ENCODE results near the gene GRHPR.

The GRHPR gene

DNA sequence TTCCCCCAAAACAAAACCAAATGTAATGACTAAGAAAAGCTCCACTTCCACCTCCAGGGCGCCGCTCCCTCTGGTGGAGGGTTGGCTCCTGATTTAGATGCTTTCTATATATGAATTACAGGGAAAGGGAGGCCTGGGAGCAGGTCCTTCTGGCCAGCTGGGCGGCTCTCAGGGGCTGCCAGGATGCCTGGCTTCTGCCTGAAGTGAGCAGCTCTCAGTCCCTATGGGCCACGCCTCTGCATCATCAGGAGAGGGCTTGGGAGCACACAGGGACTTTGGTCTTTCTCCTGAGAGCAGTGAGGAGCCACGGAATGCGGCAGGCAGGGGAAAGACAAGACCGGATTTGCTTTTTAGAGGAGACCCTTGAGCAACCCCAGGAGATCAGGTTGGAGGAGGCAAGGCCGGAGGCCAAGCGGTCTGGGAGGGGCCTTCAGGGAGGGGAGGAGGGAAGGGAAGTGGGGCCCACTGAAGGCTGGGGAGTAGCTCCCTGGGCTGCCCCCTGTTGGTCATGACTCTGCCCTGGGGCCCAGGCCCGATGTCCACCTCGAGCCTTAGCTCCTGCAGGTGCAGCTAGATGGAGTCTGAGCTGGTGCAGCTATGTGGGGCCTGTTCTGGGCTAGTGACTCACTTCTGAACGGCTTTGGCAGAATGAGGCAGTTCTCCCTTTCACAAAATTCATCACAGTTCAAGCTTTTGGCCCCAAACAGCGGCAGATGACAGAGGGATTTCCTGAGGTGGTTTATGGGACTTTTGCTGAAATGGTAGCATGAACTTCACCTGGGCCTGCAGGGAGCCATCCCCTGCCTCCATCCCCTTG lies 11.3 kb upstream of the GRHPR start:
- no CpG with 5 or more reads among the region's 13 CpGs for WGBS (ENCODE audit: insufficient coverage, insufficient read length)
- Histone ChIP-seq H3K9me3 (ENCODE audit: control insufficient read depth, insufficient read depth, low read length) (no peaks in the 10 kb centered on the region), H3K4me1 (ENCODE audit: control insufficient read depth, insufficient read depth, low read length) (peaks cover 4% of the 10 kb centered on the region; the same call in 1 of the 2 replicates), H3K4me3 (ENCODE audit: low read length) (no peak overlapping the region), H3K27ac (ENCODE audit: low read length) (no peak overlapping the region), H3K27me3 (ENCODE audit: control insufficient read depth, insufficient read depth, low read length) (no peaks in the 10 kb centered on the region), H3K36me3 (ENCODE audit: control insufficient read depth, insufficient read depth, low read length) (no peaks in the 10 kb centered on the region)
- DNase-seq (ENCODE audit: low read depth, low spot score), result no peak

DNA sequence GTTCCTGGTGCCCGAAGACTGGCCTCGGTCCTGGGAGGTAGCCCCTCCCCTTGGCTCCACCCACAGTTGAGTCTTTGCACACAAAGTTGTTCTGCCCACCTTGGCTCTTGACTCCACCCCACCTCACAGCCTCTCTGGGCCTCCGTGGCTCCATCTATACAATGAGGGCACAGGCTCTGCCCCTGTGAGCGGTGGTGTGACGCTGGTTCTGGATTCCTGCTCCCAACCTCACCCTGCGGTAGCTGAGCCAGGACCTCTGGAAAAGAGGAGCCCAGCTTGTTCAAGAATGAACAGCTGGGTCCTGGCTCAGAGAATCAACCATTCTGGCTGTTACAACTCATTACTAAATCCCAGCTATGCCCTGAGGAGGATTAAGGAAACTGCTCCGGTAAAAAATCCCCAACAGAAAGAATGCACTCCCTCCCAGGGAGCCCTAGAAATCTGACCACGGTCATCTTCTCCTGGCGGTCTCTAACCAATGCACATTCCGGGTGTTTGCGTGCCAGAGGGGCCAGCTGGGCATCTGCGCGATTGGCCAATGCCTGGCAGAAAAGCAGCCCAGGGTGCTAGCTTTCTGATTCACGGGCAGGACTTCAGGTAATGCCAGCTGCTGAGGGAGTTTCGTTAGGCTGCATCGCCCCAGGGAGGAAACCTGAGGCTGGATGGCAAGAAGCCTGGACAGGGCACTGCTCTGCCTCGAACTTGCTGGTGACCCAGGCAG lies 9.9 kb upstream of the GRHPR start:
- H3K4me1 ChIP-seq (ENCODE audit: control insufficient read depth, insufficient read depth, low read length), result peaks cover 4% of the 10 kb centered on the region; the same call in 1 of the 2 replicates
- no peak overlapping the region for H3K4me3 ChIP-seq (ENCODE audit: low read length)
- H3K9me3 ChIP-seq (ENCODE audit: control insufficient read depth, insufficient read depth, low read length), result no peaks in the 10 kb centered on the region
- no peaks in the 10 kb centered on the region for H3K27me3 ChIP-seq (ENCODE audit: control insufficient read depth, insufficient read depth, low read length)
- DNase-seq (ENCODE audit: low read depth, low spot score), result no peak
- WGBS (ENCODE audit: insufficient coverage, insufficient read length), result no CpG with 5 or more reads among the region's 17 CpGs
- H3K36me3 ChIP-seq (ENCODE audit: control insufficient read depth, insufficient read depth, low read length), result no peaks in the 10 kb centered on the region
- no peak overlapping the region for H3K27ac ChIP-seq (ENCODE audit: low read length)

DNA sequence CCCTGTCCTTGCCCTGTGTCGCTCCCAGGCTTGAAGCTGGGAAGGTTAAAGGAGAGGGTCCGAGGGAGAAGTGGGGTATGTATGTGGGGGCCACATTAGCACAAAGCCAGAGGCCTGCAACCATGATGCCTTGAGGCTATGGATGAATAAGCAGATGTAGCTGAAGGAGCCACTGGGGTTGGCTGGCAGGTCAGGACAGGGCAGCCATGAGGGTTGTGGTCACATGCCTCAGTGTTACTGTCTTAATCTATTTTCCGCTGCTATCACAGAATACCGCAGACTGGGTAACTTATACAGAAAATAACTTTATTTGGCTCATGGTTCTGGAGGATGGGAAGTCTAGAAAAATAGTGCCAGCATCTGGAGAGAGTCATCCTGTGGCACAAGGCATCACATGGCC lies 9.2 kb upstream of the GRHPR start:
- Histone ChIP-seq H3K36me3 (ENCODE audit: control insufficient read depth, insufficient read depth, low read length) (no peaks in the 10 kb centered on the region), H3K27me3 (ENCODE audit: control insufficient read depth, insufficient read depth, low read length) (no peaks in the 10 kb centered on the region), H3K4me1 (ENCODE audit: control insufficient read depth, insufficient read depth, low read length) (peaks cover 4% of the 10 kb centered on the region; the same call in 1 of the 2 replicates), H3K4me3 (ENCODE audit: low read length) (no peak overlapping the region), H3K9me3 (ENCODE audit: control insufficient read depth, insufficient read depth, low read length) (no peaks in the 10 kb centered on the region), H3K27ac (ENCODE audit: low read length) (no peak overlapping the region)
- DNase-seq (ENCODE audit: low read depth, low spot score), result no peak
- WGBS (ENCODE audit: insufficient coverage, insufficient read length), result no CpG with 5 or more reads among the region's 4 CpGs

DNA sequence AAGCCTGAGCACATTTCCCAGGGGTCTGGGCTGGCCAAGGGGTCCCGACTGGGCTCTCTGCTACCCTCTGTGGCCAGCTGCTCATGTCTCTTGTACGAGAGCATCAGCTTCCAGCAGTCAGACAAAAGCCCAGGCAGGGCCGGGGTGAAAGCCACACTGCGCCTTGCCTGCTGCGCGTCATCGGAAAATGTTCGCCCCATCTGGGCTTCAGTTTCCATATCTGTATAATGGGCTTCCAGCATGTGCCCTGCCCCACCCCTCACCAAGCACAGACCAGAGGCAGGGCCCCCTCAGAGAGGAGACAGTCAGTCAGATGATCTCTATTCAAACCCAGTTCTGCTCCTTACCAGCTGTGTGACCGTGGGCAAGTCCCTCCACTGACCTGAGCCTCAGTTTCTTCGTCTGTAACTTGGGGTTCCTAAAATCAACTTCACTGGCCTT lies 8.0 kb upstream of the GRHPR start:
- Histone ChIP-seq H3K27ac (ENCODE audit: low read length) (no peak overlapping the region), H3K4me3 (ENCODE audit: low read length) (no peak overlapping the region), H3K4me1 (ENCODE audit: control insufficient read depth, insufficient read depth, low read length) (peaks cover 4% of the 10 kb centered on the region; the same call in 1 of the 2 replicates), H3K36me3 (ENCODE audit: control insufficient read depth, insufficient read depth, low read length) (no peaks in the 10 kb centered on the region), H3K27me3 (ENCODE audit: control insufficient read depth, insufficient read depth, low read length) (no peaks in the 10 kb centered on the region), H3K9me3 (ENCODE audit: control insufficient read depth, insufficient read depth, low read length) (no peaks in the 10 kb centered on the region)
- WGBS (ENCODE audit: insufficient coverage, insufficient read length), result no CpG with 5 or more reads among the region's 10 CpGs
- DNase-seq (ENCODE audit: low read depth, low spot score), result no peak

DNA sequence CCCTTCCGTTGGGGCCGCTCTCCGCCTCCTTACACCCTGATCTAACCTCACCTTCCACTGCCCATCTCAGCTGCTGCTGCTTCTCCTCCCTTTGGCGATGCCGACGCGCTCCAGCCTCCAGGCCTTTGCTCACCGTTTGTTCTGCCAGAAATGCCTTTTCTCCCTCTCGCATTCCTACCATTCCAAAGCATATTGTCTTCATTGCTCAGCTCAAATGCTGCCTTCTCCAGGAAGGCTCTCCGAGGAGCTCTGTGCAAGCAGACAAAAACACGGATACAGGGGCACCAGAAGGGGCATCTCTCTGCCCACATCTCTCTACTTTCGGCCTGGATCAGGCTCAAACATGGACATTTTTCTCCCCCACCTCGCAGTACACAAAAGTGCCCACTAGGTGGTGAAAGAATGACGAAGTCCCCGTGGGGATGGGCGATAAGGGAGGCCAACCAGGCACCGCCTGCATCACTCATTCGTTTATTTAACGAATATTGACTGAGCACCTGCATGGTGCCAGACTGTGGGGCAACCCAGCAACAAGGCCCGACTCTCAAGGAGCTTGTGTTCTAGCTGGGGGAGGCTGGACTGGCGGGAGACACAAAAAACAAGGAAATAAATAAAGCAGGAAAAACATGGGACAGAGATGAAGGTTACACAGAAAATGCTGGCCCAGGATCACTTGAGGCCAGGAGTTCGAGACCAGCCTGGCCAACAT lies 7.3 kb upstream of the GRHPR start:
- H3K9me3 ChIP-seq (ENCODE audit: control insufficient read depth, insufficient read depth, low read length), result no peaks in the 10 kb centered on the region
- no peaks in the 10 kb centered on the region for H3K27me3 ChIP-seq (ENCODE audit: control insufficient read depth, insufficient read depth, low read length)
- no CpG with 5 or more reads among the region's 22 CpGs for WGBS (ENCODE audit: insufficient coverage, insufficient read length)
- peaks cover 4% of the 10 kb centered on the region; the same call in 1 of the 2 replicates for H3K4me1 ChIP-seq (ENCODE audit: control insufficient read depth, insufficient read depth, low read length)
- no peak overlapping the region for H3K4me3 ChIP-seq (ENCODE audit: low read length)
- no peak overlapping the region for H3K27ac ChIP-seq (ENCODE audit: low read length)
- no peaks in the 10 kb centered on the region for H3K36me3 ChIP-seq (ENCODE audit: control insufficient read depth, insufficient read depth, low read length)
- no peak for DNase-seq (ENCODE audit: low read depth, low spot score)

DNA sequence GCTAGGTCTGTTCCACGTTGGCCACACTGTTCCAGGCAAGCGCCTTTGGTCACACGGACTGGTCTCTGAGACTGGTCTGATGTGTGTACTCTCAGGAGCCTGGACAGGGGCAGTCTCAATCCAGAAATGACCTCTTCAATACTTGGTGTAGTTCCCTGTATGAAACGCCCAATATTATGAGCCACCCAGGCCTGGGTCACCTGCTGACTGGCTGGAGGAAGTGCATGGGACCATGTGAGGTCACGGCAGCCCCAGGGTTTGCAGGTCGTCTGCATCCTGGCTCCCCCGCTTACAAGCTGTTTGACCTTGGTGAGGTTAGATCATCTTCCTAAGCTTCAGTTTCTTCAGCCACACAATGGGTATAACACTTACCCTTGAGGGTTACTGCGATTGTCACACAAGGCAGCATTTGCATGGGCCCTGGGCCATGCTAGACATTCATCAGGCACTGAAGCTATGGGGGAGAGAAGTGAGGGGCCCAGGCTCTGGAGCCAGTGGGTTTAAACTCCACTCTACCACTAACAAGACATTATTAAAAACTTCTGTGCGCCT lies 5.2 kb upstream of the GRHPR start:
- no peaks in the 10 kb centered on the region for H3K9me3 ChIP-seq (ENCODE audit: control insufficient read depth, insufficient read depth, low read length)
- no peaks in the 10 kb centered on the region for H3K27me3 ChIP-seq (ENCODE audit: control insufficient read depth, insufficient read depth, low read length)
- no peaks in the 10 kb centered on the region for H3K36me3 ChIP-seq (ENCODE audit: control insufficient read depth, insufficient read depth, low read length)
- DNase-seq (ENCODE audit: low read depth, low spot score), result no peak
- peaks cover 2% of the 10 kb centered on the region; the same call in 1 of the 2 replicates for H3K4me1 ChIP-seq (ENCODE audit: control insufficient read depth, insufficient read depth, low read length)
- no CpG with 5 or more reads among the region's 9 CpGs for WGBS (ENCODE audit: insufficient coverage, insufficient read length)
- no peak overlapping the region for H3K4me3 ChIP-seq (ENCODE audit: low read length)
- no peak overlapping the region for H3K27ac ChIP-seq (ENCODE audit: low read length)

DNA sequence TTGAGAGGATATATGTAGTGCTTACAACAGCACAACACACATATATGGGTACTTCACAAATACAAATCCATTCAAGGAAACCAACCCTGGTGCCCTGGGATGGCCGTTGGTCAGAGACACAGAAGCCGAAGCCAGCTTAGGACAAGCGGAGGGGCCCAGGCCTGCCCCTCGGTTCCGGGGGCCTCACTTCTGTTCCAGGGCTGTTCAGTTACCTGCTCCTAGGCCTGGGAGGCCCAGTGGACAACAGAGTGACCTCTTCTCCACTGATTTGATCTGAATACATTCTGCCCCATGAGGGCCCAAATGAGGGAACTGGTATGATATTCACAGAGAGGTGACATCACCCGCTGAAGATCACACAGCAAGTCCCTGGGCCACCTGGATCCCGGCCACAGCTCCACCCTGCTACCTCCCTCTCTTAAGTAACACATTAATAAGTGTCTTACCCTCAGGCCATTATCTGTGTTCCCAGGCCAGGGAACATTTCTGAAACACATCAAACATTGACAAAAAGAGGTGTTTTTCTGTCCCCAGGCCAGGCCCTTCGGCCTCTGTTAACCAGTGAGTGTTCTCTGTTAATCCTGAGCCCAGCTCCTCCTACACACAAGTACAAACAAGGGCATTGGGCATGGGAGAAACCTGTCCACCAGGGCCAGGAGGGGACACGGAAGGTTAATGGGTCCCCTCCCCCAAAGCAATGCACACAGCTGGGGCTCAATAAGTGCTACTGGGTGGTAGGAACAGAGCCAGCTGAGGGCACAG lies 4.5 kb upstream of the GRHPR start:
- H3K27ac ChIP-seq (ENCODE audit: low read length), result no peak overlapping the region
- no peaks in the 10 kb centered on the region; the same call in 1 of the 2 replicates for H3K4me1 ChIP-seq (ENCODE audit: control insufficient read depth, insufficient read depth, low read length)
- H3K27me3 ChIP-seq (ENCODE audit: control insufficient read depth, insufficient read depth, low read length), result no peaks in the 10 kb centered on the region
- WGBS (ENCODE audit: insufficient coverage, insufficient read length), result no CpG with 5 or more reads among the region's 9 CpGs
- no peak overlapping the region for H3K4me3 ChIP-seq (ENCODE audit: low read length)
- DNase-seq (ENCODE audit: low read depth, low spot score), result no peak
- H3K36me3 ChIP-seq (ENCODE audit: control insufficient read depth, insufficient read depth, low read length), result no peaks in the 10 kb centered on the region
- no peaks in the 10 kb centered on the region for H3K9me3 ChIP-seq (ENCODE audit: control insufficient read depth, insufficient read depth, low read length)

DNA sequence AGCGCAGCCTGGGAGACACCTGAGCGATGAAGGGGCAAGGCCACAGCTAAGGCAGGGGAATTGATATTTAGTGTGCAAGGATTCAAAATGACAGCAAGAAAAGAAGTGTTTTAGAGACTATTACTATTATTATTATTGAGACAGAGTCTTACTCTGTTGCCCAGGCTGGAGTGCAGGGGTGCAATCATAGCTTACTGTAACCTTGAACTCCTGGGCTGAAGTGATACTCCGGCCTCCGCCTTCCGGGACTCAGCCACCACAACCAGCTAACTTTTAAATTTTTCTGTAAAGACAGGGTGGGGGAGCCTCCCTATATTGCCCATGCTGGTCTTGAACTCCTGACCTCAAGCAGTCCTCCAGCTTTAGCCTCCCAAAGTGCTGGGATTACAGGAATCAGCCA lies 3.3 kb upstream of the GRHPR start:
- no CpG with 5 or more reads among the region's 5 CpGs for WGBS (ENCODE audit: insufficient coverage, insufficient read length)
- Histone ChIP-seq H3K27ac (ENCODE audit: low read length) (no peak overlapping the region), H3K9me3 (ENCODE audit: control insufficient read depth, insufficient read depth, low read length) (no peaks in the 10 kb centered on the region), H3K4me3 (ENCODE audit: low read length) (no peak overlapping the region), H3K36me3 (ENCODE audit: control insufficient read depth, insufficient read depth, low read length) (no peaks in the 10 kb centered on the region), H3K27me3 (ENCODE audit: control insufficient read depth, insufficient read depth, low read length) (no peaks in the 10 kb centered on the region), H3K4me1 (ENCODE audit: control insufficient read depth, insufficient read depth, low read length) (peaks cover 3% of the 10 kb centered on the region; the same call in 1 of the 2 replicates)
- DNase-seq (ENCODE audit: low read depth, low spot score), result no peak

DNA sequence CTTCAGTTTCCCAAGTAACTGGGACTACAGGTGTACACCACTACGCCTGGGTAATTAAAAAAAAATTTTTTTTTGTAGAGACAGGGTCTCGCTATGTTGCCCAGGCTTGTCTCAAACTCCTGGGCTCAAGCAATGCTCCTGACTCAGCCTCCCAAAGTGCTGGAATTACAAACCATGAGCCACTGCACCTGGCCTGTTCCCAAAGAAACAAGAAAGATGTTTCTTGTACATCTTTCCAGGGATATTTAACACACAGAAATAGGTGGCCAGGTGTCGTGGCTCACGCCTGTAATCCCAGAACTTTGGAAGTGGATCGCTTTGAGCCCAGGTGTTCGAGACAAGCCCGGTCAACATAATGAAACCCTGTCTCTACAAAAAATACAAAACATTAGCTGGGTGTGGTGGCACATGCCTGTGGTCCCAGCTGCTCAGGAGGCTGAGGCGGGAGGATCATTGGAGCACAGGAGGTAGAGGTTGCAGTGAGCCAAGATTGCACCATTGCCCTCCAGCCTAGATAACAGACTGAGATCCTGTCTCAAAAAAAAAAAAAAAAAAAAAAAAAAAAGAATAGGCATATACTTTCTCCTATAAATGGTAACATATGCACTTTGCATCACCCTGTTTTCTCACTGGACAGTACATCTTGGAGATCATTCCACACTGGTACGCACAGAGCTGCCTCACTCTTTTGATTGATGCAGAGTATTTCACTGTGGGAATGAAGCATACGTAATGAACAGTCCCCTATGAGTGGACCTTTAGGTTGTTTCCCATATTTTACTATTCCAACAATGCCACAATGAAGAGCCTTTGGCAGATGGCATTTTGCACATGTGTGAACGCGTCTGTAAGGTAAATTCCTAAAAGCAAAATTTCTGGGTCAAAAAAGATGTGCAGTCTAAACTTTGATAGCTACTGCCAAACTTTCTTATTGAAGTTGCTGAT lies 2.0 kb upstream of the GRHPR start:
- Histone ChIP-seq H3K4me3 (ENCODE audit: low read length) (no peak overlapping the region), H3K36me3 (ENCODE audit: control insufficient read depth, insufficient read depth, low read length) (no peaks in the 10 kb centered on the region), H3K27me3 (ENCODE audit: control insufficient read depth, insufficient read depth, low read length) (no peaks in the 10 kb centered on the region), H3K9me3 (ENCODE audit: control insufficient read depth, insufficient read depth, low read length) (no peaks in the 10 kb centered on the region), H3K4me1 (ENCODE audit: control insufficient read depth, insufficient read depth, low read length) (0 out of 2 replicates have a peak, but pooled peaks cover 3% of the 10 kb centered on the region), H3K27ac (ENCODE audit: low read length) (no peak overlapping the region)
- WGBS (ENCODE audit: insufficient coverage, insufficient read length), result no CpG with 5 or more reads among the region's 12 CpGs
- no peak for DNase-seq (ENCODE audit: low read depth, low spot score)
